Right lobe of liver (tissue), 4 donors: ENCODE results near the gene MACF1.

ENCODE experiments used
- CTCF ChIP-seq, 4 donors: fragments of 200-600 bp in 3 of 4; fragments of 450-650 bp in 1 of 4; IDR thresholded peaks; one replicate each; pipeline versions ENCODE4 v1.5.1 to v1.8.0; 2016 to 2022; ENCODE audit warnings: antibody characterized with exemption in 4 of 4, mild to moderate bottlenecking in 2 of 4
- POLR2A ChIP-seq: fragments of 450-650 bp; IDR thresholded peaks from one replicate; pipeline ENCODE4 v1.6.1; 2017; ENCODE audit warnings: antibody characterized with exemption, mild to moderate bottlenecking
- donor health status: DM: no; HTN: no; CAD: no.
- donor health status: DM: no; HTN: no; CAD: no.
- donor health status: DM: no; HTN: yes; CAD: no.

- no peak for TF ChIP-seq POLR2A
- no peak for TF ChIP-seq CTCF (IDR thresholded peaks at IDR 0.05)
Measured at GRCh38 chr1:39305555-39305954, 101.1 kb downstream of the MACF1 start.
